Measurements from ENCODE around the gene PSMB5.
A peak's percentile ranks its signal among the peaks of the same experiment; 100 is the strongest.

Gene PSMB5

DNA sequence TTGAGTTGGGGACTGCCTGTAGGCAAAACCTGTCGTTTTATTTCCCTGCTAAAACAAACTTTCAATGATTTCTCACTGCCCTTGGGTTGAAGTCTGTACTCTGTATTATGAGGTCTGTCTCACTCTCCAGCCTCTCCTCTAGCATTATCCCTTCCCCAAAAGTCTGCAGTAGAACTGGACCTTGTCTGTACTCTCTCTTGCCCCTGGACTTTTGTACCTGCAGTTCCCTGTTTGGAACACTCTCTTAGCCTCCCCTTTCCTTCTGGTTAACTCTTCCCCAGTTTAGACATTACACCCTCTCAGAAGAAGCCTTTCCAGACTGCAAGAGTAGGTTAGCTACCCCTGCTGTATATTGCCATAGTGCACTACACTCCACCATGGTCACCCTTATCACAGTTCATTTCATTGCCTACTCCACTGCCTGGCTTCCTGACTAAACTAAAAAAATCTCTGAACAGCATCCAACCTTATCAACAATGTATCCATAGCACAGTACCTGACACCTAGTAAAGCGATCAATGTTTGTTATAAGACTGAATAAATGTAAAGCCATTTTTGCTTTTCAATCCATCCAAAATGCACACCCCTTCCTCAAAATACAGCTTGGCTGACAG, 48.7 kb downstream of the PSMB5 start:
- DNase-seq, result no peak

DNA sequence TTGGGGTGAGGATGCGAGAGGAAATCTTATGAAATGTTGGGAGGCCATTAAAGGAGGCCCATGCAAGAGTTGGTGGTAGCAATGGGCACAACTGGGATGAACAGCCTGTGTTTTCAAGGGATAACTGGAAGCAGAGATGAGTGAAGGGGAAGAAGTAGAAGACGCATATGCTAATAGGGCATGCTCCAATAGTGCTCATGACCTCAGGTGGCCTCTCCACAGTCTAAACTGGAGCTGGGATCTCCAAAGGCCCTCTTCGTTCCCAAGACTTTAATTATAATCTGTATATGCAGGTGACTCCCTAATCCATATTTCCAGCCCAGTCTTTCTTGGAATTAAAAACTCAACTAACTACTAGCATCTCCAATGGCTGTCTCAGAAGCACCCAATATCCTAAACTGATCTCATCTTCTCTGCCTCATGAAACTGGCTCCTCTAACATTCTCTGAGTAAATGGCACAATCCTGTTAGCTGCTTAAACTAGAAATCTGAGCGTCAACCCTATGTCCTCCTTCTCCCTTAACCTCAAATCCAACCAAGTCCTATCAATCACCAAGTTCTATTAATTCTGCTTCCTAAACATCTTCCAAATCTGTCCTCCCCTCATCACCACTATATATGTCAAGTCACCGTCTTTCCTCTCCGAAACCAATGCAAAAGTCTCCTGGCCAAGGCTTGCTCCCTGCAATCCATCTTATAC, 49.6 kb downstream of the PSMB5 start:
- no peak for DNase-seq

DNA sequence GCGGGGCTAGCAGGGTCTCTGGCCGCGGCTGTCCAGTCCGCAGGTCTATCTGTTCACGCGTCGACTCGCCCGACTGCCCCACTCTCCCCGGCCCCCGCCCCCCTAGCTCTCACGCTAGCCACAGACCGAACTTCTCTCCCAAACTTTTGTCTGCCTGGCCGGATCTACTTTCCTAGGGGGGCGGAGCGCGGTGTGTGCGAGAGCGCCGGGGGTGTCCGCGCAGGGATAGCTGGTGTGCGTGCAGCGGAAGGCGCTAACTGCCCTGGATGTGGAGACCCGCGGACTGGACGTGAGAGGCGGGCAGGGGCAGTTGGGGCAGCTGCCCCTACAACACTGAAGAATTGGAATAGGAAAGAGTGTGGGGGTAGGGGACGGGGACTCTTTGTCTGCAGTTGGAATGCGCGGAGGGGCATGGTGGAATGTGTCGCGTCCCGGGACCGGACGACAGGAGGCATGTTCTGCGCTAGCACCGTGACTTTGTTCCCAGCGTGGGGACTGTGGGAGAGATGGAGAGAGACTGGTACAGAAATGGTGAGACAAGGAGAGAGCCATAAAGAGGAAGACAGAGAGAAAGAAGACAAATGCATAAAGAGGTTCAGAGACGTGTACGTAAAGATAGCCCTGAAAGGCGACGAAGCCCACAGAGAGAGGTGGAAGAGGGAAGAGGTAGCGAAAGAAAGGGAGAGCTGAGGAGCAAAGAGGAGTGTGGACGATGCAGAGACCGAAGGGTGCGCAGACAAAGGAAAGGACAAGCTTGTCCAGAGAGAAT, 52.0 kb downstream of the PSMB5 start, which contains the start of gene AJUBA:
Gene AJUBA (minus strand): TSS at position 75 of the 769 bp plus-strand sequence. CDS start 285 bp downstream, outside the sequence.
- peak; percentile 62 for DNase-seq

DNA sequence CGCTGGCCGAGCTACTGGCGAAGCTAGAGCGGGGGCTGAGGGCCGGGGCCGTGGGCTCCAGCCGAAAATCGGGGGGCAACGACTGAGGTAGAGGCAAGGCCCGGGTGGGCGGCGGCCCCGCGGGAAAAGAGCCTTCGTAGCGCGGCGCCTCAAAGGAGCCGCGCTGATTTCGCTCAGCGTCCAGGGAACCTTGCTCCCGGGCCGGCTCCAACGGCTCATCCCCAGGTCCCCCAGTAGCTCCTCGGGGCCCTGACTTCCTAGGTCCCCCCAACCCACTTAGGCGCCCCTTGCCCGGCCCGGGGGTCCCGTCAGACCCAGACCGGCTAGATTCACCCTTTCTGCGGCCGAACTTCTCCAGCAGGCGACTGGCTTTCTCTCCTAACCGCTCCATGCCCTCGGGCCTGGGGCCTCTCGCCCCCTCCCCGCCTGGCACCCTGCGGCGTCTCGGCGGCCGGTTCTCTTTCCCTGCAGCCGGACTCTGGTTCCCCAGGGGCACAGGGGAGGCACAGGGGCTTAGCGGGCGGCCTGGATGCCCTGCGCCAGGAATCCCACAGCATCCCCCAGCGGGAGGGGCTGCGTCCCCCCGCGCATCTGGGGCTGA, 52.7 kb downstream of the PSMB5 start:
- no peak for DNase-seq

DNA sequence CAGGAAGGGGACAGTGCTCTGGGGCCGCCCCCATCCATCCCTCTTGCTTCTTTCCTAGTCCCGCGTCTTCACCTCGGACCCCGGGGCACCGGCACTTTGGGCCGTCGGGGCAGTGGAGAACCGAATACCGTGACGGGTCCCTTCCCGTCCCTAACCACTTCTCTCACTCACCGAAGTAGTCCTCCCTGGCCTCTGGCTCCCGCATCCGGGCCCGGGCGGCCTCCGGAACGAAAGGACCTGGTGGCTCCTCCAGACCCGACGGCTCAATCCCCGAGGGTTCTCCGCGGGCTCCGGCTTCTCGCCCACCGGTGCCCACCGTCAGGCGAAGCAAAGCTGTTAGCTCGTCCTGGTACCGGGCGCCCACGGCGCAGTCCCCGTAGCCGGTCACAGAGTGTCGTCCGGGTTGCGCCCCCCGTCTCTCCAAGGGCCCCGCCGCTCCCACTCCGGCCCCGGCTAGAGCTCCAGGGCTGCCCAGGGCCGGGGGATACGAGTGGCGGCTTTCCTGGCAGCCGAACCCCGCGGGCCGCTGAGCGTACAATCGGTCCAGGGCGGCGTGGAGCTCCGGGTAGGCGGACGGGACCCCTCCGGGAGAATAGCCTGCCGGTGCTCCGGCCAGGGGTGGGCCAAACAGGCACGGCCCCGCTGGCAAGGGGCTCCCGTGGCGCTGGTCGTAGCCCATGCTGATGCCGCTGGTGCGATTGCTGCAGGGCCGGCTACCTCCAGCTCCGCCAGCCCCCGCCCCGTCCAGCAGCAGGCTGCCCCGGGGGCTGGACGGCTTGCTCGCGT, 53.4 kb downstream of the PSMB5 start:
- no peak for DNase-seq

DNA sequence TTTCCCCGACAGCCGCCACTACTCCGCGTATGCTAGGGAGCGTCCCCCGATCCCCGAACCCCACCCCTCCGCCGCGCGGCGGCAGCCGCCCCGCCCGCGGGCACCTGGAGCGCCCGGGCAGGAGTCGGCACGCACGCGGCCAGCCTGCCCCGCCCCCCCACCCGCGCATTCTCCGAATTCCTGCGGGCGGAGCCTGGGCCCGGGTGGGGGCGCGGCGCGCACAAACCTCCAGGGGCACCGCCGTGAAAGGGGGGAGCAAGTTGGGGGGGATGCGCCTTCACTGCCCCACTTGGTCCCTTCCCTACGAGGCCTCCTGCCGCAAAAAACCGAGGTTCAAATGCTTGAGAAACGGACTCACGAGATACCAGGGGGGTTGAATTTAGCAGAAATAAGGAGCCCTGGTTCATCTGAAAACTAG, 54.0 kb downstream of the PSMB5 start:
- no peak for DNase-seq

DNA sequence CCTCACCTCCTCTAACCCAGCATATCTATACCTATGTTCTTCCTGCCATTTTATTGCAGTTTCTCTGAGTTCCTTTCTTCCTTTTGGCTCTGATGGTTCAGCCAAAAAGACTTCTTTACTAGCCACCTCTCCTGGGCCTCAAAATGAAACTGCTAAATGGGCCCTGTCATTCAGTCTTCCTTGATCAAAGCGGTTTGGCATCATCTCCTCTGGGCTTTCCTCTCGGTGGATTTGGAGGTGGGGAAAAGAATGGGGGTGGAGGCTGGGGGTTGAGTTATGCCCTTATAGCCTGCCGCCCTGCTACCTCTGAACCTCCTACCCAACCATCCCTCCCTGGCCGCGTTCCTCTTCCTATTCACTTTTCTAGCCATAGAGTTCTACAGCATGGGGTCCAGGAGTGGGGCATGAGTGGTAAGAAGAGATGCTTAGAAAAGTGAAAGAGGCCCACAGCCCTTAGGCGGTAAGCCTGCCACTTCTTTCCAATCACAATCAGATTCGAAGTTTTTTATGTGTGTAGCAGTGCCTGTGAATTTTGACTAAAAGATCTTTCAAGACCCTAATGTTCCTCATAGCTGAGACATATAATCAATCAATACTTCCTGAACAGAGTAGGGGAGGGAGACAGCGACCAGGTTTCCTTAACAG, 54.8 kb downstream of the PSMB5 start:
- no peak for DNase-seq

DNA sequence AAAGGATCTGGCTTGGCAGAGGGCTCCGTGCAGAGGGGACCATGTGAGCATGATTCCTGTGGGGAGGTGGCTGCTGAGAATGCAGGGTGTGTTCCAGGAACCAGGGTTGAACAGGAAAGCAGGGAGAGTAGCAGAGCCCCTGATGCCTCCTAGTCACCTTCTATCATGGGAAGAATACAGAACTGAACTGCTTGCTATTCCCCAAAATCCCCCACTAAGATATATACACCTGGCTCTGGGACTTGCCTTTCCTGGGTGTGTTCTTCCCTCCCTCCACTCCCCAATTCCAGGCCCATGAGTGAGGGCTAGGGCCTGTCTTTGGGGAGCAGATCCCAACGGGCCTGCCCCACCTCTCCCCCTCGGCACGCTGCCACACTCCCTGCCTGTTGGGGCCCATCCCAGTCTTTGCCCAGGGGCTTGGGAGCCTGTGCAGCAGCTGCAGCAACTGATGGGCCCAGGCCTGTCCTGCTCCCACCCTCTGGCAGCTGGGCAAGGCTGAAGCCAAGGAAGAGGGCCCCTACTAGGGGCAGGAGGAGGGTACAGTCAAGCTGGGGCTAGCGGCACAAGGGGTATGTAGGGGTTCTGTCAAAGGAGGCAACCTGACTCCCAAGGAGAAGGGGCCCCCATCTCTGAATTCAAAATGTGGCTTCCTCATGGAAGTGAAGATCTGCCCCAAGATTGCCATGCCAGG, 55.6 kb downstream of the PSMB5 start:
- peak; percentile 54 for DNase-seq

DNA sequence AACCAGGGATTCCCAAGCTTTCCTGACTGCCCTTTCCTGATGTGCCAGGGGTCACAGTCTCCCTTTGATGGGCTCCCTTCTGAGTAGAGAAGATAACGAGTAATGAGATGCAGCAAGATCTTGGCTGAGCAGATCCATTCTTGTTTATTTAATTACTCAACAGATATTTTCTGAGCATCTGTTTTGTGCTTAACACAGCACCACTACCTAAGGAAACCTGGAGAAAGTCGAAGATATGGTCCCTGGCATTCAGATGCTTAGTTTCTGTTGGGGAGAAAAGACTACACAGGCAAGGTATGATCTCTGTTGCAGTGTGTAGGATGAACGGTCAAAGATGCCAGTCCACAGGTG, 56.2 kb downstream of the PSMB5 start:
- no peak for DNase-seq

DNA sequence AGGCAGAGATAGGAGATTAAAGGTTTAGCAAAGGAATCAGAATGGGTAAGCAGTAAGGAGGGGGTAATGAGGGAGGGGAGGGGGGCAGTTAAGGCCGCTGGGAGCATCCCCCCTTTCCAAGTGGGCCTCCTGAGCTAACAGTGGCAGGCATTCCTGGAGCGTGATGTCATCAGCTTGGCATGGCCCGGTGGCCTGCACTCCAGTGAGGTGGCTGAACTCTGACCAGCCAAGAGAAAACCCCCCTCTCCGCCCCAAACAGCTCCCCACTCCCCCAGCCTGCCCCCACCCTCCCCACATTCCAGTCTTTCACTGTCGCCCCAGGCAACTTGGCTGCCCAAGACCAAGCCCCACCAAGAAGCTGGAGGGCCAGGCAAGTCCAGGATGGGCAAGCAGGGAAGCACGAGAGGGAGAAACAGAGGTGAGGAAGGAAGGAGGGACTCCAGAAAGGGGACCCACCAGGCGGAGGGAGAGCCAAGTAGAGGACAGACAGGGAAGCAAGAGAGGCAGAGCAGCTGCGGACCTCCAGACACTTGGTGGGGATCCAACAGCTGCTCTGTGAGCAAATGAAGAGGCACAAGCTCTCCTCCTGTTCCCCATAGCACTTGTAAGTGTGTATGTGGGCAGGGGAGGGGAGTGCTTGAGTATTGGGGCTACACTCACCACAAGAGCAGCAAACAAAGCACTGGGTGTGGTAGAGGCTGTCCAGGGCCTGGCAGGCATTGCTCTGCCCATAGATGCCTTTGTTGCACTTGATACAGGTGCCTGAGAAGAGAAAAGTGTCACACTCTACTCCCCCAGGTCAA, 56.8 kb downstream of the PSMB5 start:
- DNase-seq, result no peak

DNA sequence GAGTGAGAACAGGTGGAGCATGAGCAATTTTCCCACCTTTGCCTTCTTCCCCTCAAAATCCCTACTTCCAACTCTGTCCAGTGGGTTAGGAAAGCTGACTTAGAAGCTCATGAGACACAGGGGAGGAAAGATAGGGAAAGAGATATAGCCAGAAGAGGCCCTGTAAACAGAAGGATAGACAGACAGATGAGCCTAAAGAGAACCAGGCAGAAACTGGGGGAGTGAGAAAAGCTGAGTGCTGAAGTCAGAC, 57.3 kb downstream of the PSMB5 start:
- DNase-seq, result no peak

DNA sequence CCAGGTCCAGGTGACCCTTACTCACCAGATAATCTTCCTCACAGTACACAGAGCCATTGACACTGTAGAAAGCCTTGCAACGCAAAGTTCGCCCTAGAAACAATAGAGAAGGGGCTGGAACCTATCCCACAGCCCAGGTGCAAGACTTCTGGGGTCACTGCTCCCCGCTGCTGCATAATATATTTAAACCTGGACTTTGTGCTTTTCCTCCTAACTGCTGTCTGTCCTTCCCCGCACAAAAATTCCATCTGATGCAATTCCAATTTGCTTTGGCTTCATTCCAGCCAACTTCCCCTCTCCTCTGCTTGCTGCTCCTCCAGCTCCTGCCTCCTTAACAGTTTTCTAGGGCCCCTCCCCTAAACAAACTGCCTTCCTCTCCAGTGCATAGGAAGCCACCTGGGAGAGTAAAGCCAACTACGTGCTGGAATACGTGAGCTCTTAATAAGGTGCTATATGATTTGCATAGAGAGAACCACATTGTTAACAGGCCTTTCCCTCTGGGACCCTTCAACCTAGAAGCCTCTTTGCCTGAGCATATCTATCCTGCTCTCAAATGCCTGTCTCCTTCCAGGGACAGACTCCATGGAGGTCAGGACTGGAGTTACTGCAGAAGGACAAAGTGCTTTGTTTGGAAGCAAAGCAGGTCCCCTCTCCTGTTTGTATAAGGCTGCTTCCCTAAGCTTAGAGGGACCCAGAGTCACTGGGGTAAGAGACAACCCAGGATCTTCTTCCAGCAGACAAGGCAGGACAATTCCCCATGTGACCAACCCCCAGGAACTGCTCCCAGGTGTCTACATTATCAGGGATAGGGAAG, 57.9 kb downstream of the PSMB5 start:
- no peak for DNase-seq
